Naive B cell (primary cell): ENCODE measurements around the gene PPP2R2D. TPM values are rescaled to one million over a fixed set of nuclear protein-coding genes. Genes with fewer than 3 reads are reported as not detected.

ENCODE experiments used
- ATAC-seq, 2 donors: fragments of 150-1000 bp; cut with Tn5 transposase; 2 replicates each; pipeline ENCODE4 v1.10.0; 2021; ENCODE audit warnings: low read depth in 2 of 2, mild to moderate bottlenecking in 2 of 2, moderate library complexity in 2 of 2
- DNase-seq: peaks from one replicate; pipeline ENCODE4 v3.0.0; 2022
- H3K27ac Mint-ChIP-seq, 6 donors: one replicate each; pipeline ENCODE4 v1.8.0; 2020 to 2022; ENCODE audit warnings: mild to moderate bottlenecking in 6 of 6, mixed read lengths in 6 of 6, moderate library complexity in 5 of 6, inconsistent platforms in 2 of 6
- H3K27me3 Mint-ChIP-seq, 3 donors: one replicate each; pipeline ENCODE4 v1.8.0; 2021 to 2022; ENCODE audit warnings: mixed read lengths in 3 of 3, mild to moderate bottlenecking in 1 of 3
- H3K36me3 Mint-ChIP-seq, 2 donors: one replicate each; pipeline ENCODE4 v1.8.0; 2020 to 2022; ENCODE audit warnings: mixed read lengths in 2 of 2, inconsistent platforms in 1 of 2, mild to moderate bottlenecking in 1 of 2
- H3K4me1 Mint-ChIP-seq, 3 donors: one replicate each; pipeline ENCODE4 v1.8.0; 2020 to 2022; ENCODE audit warnings: mixed read lengths in 3 of 3, inconsistent platforms in 1 of 3, mild to moderate bottlenecking in 1 of 3, moderate library complexity in 1 of 3
- H3K4me3 Mint-ChIP-seq, 8 donors: one replicate each; pipeline ENCODE4 v1.8.0; 2020 to 2022; ENCODE audit warnings: mild to moderate bottlenecking in 8 of 8, mixed read lengths in 8 of 8, moderate library complexity in 8 of 8, inconsistent platforms in 2 of 8
- H3K9me3 Mint-ChIP-seq, 7 donors: one replicate each; pipeline ENCODE4 v1.8.0; 2020 to 2022; ENCODE audit warnings: mixed read lengths in 7 of 7, mild to moderate bottlenecking in 5 of 7, inconsistent platforms in 2 of 7, moderate library complexity in 1 of 7
- polyA plus RNA-seq, 6 donors: library from polyadenylated mRNA; unstranded; fragments of 300-500 nt; fragmentation: Illumina TruSeq; gene quantifications; one replicate each; pipeline ENCODE4 v1.2.3, GENCODE V29; 2021; ENCODE audit warnings: low read depth in 6 of 6

PPP2R2D gene
- polyA plus RNA-seq = 10 to 100 TPM; 15.0 to 27.4 (median 22.3) TPM

DNA sequence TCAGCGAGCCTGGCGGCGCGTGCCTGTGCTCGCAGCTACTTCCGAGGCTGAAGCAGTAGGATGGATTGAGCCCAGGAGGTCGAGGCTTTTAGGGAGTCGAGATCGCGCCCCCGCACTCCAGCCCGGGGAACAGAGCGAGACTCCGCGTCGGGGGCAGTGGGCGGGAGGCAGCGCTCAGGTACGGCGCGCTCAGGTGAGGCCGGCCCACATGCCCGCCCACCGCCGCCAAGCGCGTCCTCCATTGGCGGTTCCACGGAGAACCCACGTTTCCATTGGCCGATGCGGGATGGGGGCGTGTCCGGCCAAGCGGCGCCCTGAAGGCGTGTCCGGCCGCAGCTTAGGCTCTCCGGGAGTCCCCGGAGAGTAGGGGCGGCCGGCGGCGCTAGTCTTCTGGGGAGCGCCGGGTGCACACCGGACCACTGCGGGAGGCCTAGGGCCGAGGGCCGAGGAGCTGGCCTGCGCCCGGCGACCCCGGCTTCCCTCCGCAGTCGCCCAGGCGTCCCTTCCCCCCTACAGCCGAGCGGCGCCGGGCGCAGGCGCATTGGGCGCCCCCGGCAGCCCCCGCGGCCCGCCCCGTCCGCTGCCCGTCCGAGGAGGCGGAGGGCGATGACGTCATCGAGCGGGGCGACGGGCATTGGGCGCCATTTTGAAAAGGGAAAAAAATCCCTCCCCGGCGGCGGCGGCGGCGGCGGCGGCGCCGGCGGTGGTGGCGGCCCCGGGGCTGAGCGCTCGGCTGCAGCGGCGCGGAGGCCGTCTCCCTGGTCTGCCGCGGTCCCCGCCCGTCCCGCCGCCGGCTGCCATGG, at the start of gene PPP2R2D:
TSS of gene PPP2R2D (plus strand) at position 659 of the 803 bp plus-strand sequence. CDS start at position 800, 141 bp downstream.
- Mint-ChIP-seq H3K27me3 (peaks cover 10 to 20% (median 19%) of the 10 kb centered on the region in 3 donors), H3K4me1 (peaks cover 32 to 48% (median 47%) of the 10 kb centered on the region in 3 donors), H3K27ac (peak within 1 kb of the TSS; percentile 86 to 95 (median 94)), H3K9me3 (peaks cover 0 to 2% (median 0%) of the 10 kb centered on the region in 7 donors), H3K4me3 (peak within 1 kb of the TSS; percentile 83 to 96 (median 94)), H3K36me3 (no peaks in the 10 kb centered on the region)
- DNase-seq (peak; percentile 97), ATAC-seq (peak; percentile 83 to 85)

DNA sequence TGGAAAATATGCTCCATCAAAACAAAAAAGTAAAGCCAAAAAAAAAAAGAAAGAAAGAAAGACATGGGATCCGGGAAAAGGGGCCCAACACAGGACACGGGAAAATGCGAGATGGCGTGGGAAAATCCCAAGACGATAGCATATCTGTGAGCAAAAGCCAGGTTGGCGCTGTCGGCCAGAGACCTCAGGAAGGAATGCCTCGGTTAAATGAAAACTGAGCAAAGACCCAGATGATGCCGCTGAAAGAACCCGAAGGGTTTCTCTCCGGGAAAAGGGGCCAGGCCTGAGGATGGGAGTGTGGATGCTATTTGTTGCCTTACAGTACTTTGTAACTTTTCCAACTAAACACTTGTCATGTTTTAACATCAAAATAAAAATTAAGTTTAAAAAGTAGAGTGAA, 49.5 kb upstream of the PPP2R2D start:
- peaks cover 0 to 6% (median 0%) of the 10 kb centered on the region in 7 donors for H3K9me3 Mint-ChIP-seq
- ATAC-seq (no peak), DNase-seq (no peak)
- no peak overlapping the region for H3K27ac Mint-ChIP-seq
- H3K27me3 Mint-ChIP-seq = peaks cover 0 to 12% (median 1%) of the 10 kb centered on the region in 3 donors
- H3K4me3 Mint-ChIP-seq = no peak overlapping the region
- H3K4me1 Mint-ChIP-seq = peaks cover 0 to 4% (median 0%) of the 10 kb centered on the region in 3 donors
- no peaks in the 10 kb centered on the region for H3K36me3 Mint-ChIP-seq

DNA sequence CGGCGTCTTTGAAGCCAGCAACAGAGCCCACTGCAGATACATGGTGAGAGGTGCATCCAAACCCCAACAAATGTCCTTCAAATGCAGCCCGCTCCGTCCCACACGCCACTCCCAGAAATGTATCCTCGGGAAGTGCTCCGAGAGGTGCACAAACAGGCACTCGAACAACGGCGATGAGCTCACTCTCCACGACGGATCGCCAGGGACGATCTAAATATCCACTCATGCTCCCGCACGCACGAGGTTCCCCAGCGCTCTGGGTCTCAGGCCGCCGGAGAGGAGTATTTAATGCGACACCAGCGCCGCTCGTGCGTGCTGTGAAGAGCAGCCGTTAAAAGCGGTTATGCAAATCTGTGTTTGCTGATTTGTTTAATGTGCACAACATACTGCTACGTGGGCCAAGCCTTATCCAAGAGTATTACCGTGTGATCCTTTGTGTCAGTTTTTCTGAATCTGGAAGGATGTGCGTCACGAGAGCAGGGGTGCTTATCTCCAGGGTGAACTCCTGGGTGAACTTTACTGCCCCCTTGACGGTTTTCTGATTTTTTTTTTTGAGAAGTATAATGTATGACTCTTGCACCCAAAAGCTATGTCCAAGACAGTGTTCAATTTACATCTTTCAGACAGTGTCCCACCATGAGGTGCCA, 48.5 kb upstream of the PPP2R2D start:
- ATAC-seq = no peak
- Mint-ChIP-seq H3K4me1 (peaks cover 0 to 4% (median 0%) of the 10 kb centered on the region in 3 donors), H3K4me3 (no peak overlapping the region)

DNA sequence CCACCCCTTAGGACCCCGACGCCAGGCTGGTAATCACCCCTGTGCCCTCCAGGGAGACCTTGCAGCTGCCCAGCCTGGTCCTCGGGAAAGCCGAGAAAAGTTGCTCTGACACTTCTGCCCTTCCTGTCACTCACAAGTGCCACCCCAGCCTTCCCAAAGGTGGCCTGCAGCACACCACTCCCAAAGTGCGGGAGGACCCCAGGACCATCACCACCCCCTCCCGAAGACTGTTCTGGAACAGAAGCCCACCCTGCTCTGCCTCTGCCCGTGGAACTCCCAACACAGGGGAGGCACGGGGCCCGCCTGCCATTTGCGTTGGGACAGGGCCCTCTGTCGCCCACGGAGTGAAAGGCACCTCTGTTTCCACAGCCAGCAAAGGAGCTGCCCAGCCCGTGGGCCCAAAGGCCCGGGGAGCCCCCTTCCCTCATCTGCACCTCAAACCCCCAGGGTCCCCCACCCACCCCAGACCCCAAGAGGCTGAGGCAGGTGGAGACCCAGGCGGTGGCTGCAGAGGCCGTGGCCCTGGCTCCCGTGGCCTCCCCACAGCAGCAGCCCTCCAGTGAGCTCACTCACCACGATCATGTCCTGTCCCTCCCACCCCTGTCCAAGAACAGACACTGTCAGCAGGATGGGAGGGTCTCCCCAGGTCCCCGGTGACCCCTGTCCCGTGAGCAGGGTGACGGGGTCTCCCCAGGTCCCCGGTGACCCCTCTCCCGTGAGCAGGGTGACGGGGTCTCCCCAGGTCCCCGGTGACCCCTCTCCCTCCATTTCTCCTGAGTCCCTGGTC, 47.8 kb upstream of the PPP2R2D start:
- H3K36me3 Mint-ChIP-seq = no peaks in the 10 kb centered on the region
- H3K4me3 Mint-ChIP-seq = no peak overlapping the region
- DNase-seq (no peak), ATAC-seq (no peak)
- peaks cover 0 to 7% (median 0%) of the 10 kb centered on the region in 3 donors for H3K4me1 Mint-ChIP-seq
- H3K27me3 Mint-ChIP-seq = peaks cover 3 to 25% (median 15%) of the 10 kb centered on the region in 3 donors
- no peak overlapping the region for H3K27ac Mint-ChIP-seq
- peaks cover 0 to 6% (median 0%) of the 10 kb centered on the region in 7 donors for H3K9me3 Mint-ChIP-seq

More for the DNA sequence above, 48.5 kb upstream of the PPP2R2D start:
- DNase-seq = no peak
- Mint-ChIP-seq H3K36me3 (no peaks in the 10 kb centered on the region), H3K27me3 (peaks cover 3 to 20% (median 11%) of the 10 kb centered on the region in 3 donors), H3K9me3 (peaks cover 0 to 6% (median 0%) of the 10 kb centered on the region in 7 donors), H3K27ac (no peak overlapping the region)

DNA sequence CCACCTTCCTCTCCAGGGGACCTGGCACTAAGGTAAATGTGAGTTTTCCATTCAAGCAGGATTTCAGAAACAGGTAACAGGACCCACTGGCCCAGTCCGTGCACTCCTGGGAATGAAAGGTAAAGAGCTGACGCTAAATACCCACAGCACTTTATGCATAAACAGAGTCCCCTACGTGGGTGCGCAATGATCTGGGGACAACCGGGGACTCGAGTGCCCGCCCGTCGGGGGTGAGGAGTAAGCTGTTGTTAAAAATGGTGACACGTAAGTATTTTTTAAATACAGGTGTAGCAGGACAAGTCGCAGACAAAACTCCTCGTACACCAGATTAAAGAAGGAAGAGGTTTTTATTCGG, 47.2 kb upstream of the PPP2R2D start:
- Mint-ChIP-seq H3K9me3 (peaks cover 0 to 6% (median 2%) of the 10 kb centered on the region in 7 donors), H3K4me1 (peaks cover 0 to 7% (median 0%) of the 10 kb centered on the region in 3 donors), H3K27me3 (peaks cover 3 to 28% (median 15%) of the 10 kb centered on the region in 3 donors), H3K27ac (no peak overlapping the region), H3K36me3 (no peaks in the 10 kb centered on the region), H3K4me3 (no peak overlapping the region)
- no peak for ATAC-seq
- no peak for DNase-seq

DNA sequence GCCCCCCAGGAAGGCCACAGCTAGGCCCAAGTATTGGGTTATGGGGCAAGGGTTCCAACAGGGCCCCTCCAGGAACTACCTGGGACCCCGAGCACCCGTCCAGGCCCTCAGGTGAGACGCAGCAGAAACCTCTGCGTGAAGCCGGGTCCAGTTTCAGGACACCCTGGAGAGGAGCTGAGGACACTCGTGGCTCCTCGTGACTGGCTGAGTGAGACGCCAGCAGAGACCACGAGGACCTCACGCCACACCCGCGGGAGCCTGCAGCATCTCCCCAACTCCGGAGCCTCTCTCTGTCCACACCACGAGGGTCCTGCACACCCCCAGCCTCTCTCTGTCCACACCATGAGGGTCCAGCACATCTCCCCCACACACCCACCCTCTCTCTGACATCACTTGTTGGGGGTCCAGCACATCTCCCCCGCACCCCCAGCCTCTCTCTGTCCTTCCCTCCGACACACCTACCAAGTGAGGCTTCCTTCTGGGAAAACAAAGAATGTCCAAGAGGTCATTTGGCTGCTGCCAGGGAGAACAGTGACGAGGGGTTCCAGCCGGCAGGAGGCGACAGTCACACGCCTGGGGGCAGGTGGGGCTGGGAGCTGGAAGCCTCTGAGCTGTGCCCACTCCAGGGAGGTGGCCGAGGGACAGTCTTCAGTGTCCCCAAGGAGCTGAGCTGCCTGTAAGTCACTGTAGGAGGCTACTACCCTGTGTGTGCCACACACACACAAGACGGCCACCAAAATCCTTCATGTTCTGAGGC, 46.1 kb upstream of the PPP2R2D start:
- peak overlapping the region in 1 of 6 donors; percentile 71 for H3K27ac Mint-ChIP-seq
- H3K27me3 Mint-ChIP-seq = peaks cover 4 to 30% (median 15%) of the 10 kb centered on the region in 3 donors
- no peak for ATAC-seq
- peaks cover 0 to 7% (median 0%) of the 10 kb centered on the region in 3 donors for H3K4me1 Mint-ChIP-seq
- H3K36me3 Mint-ChIP-seq = no peaks in the 10 kb centered on the region
- H3K4me3 Mint-ChIP-seq = no peak overlapping the region
- DNase-seq = no peak
- H3K9me3 Mint-ChIP-seq = peaks cover 0 to 6% (median 2%) of the 10 kb centered on the region in 7 donors

DNA sequence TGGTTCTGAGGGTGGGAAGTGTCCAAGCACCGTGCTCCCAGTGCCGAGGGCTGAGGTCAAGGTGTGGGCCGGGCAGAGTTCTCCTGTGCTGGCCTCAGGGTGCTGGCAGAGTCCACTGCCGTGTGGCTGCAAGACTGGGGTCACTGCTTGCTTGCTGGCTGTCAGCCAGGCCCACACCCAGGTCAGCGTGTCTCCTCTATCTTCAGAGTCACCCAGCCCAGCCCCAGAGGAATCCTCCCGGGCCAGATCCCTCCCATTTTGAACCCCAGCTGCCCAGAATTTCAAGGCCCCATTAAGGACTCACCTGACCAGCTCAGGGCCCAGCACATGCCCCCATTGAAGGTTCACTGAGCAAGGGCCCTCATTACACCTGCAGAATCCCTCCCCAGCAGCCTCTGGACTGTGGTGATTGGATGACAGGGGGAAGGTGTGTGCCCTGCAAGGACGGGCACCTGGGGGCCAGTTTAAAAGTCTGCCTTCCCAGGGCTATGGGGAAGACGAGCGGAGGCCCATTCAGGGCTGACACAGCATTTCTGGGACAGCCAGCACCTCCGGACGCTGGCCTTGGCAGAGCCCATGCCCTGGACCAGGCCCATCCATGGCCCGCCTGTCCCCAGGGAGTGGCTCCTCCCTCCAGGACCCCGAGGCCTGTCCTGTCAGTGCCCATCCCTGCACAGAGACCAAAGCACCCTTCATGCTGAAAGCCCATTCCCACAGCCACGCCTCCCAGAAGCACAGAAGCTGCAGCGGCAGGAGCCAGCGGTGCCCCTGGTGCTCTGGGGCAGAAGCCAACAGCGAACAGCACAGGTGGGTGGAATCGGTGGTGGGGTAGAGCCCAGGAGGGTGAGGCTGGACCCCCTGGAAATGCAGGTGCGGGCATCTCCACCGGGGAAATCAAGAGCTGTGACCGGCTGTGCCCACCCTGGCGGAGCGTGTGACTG, 45.1 kb upstream of the PPP2R2D start:
- no peak overlapping the region for H3K4me3 Mint-ChIP-seq
- peaks cover 0 to 7% (median 0%) of the 10 kb centered on the region in 3 donors for H3K4me1 Mint-ChIP-seq
- H3K27me3 Mint-ChIP-seq = peaks cover 14 to 30% (median 15%) of the 10 kb centered on the region in 3 donors
- no peak overlapping the region for H3K27ac Mint-ChIP-seq
- H3K9me3 Mint-ChIP-seq = peaks cover 0 to 6% (median 2%) of the 10 kb centered on the region in 7 donors
- DNase-seq = no peak
- ATAC-seq = no peak
- H3K36me3 Mint-ChIP-seq = no peaks in the 10 kb centered on the region

DNA sequence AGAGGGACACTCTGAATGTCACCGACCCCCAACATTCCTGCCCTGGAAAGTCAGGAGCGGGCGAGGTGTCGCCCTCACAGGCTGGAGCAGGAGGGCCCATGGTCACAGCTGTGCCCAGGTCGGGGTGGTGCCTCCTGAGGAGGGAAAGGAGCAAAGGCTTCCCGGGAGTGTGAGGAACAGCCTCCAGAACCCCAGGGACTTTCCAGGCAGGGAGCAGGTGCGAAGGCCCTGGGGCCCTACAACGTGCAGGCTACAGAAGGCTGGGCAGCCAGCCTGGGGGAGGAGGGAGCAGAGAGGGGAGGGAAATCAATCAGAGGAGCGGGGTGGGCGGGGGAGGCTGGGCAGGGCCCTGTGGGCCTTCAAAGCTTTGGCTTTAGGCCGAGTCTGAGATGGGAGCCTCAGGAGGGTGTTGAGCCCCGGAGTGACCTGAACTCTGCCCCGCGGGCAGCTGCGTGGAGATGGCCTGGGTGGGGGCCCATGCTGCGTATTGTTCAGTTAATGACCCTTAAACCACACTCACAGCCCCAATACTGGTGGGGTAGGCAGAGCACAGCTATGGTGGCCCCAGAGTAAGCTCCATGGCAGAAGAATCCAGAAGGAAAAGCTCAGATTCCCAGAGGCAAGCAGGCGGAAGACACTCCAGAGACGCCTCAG, 44.2 kb upstream of the PPP2R2D start:
- ATAC-seq = no peak
- no peak overlapping the region for H3K27ac Mint-ChIP-seq
- no peak overlapping the region for H3K4me3 Mint-ChIP-seq
- no peaks in the 10 kb centered on the region for H3K36me3 Mint-ChIP-seq
- DNase-seq = no peak
- H3K4me1 Mint-ChIP-seq = peaks cover 0 to 3% (median 0%) of the 10 kb centered on the region in 3 donors
- peaks cover 15 to 30% (median 17%) of the 10 kb centered on the region in 3 donors for H3K27me3 Mint-ChIP-seq
- H3K9me3 Mint-ChIP-seq = peaks cover 0 to 2% (median 0%) of the 10 kb centered on the region in 7 donors

DNA sequence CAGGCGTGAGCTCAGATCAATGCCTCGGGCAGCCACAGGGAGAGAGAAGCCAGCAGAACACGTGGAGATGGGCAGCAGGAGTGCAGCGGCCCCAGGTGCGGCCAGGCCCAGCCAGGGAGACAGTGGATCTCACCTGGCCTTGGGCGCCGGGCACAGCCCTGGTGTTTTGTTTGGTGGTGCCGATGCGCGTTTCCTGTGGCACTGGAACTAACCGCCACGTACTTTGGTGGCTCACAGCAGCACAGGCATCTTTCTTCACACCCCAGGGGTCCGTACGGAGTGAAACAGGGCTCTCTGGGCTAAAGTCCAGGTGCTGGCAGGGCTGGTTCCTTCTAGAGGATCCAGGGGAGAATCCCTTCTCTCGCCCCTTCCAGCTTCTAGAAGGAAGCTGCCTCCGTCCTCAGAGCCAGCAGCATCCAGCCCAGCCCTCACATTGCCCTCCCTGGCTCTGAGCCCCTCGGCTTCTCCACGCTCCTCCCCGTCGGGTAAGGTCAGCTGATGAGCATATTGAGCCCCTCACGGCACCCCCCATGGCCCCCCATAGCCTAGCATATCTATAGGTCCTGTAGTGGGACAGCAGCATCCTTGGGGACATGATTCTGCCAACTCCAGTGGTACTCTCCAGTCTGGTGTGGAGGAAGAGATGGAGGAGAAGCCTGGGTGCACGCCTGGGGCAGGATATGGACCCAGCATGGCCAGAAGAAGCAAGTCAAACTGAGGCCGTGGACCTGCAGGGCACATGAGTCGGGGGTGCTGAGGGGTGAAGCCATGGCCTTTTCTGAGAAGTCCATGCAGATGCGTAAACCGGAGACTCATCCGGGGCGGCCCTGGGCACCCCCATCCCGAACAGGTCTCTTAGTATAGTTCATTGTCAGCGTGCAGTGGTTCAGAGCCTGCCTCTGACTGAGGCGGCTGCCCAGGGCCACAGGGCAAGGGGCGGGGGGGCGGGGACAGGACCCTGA, 43.4 kb upstream of the PPP2R2D start:
- Mint-ChIP-seq H3K27ac (no peak overlapping the region), H3K9me3 (peaks cover 0 to 2% (median 0%) of the 10 kb centered on the region in 7 donors), H3K27me3 (peaks cover 17 to 35% (median 20%) of the 10 kb centered on the region in 3 donors), H3K4me3 (no peak overlapping the region), H3K4me1 (peaks cover 0 to 3% (median 0%) of the 10 kb centered on the region in 3 donors), H3K36me3 (no peaks in the 10 kb centered on the region)
- DNase-seq = no peak
- ATAC-seq = no peak

DNA sequence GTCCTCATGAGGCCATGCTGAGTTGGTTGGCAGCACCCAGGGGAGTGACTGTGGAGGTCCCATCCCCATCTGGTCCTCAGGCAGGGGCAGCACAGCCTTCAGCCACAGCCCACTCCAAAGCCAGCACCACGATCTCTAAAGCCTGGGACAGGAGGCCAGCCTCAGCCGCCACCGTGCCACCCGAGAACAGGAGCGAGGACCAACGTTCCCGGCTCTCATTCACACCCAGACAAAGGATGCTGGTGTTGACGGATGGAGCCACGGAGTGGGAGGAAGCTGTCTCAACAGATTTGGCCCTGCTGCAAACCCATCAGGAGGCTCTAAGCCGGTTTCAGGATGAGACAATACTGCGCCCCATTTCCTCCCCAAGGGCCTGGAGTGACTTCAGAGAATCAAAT, 42.7 kb upstream of the PPP2R2D start:
- DNase-seq (no peak), ATAC-seq (no peak)
- H3K27me3 Mint-ChIP-seq = peaks cover 17 to 41% (median 25%) of the 10 kb centered on the region in 3 donors
- H3K4me3 Mint-ChIP-seq = no peak overlapping the region
- H3K36me3 Mint-ChIP-seq = no peaks in the 10 kb centered on the region
- peaks cover 0 to 2% (median 0%) of the 10 kb centered on the region in 7 donors for H3K9me3 Mint-ChIP-seq
- H3K4me1 Mint-ChIP-seq = peaks cover 0 to 3% (median 0%) of the 10 kb centered on the region in 3 donors
- no peak overlapping the region for H3K27ac Mint-ChIP-seq
